IMR-90 (cell line): ENCODE measurements around the gene PREB. TPM values are rescaled to one million over a fixed set of nuclear protein-coding genes. Genes with fewer than 3 reads are reported as not detected.

Experiments used
- ATAC-seq: fragments of 200-7000 bp; cut with Tn5 transposase; 2 replicates; pipeline ENCODE4 v1.9.1; 2020; ENCODE audit warnings: low read depth, mild to moderate bottlenecking, moderate library complexity
- BruUV-seq: library from RNA; stranded (reverse); fragments of 400-500 nt; replicated peaks from 2 replicates; lab custom pipeline; 2021; lab: Mats Ljungman, UMichigan
- CTCF ChIA-PET: fragments of 300-600 bp; formaldehyde crosslinking; extraction: SDS; loops from one replicate; lab custom pipeline; 2021; ENCODE audit warnings: antibody characterized with exemption; lab: Yijun Ruan, JAX
- POLR2A ChIA-PET: fragments of 300-600 bp; sonication (Branson Sonifier 250); formaldehyde crosslinking; loops from one replicate; lab custom pipeline; 2022; ENCODE audit warnings: antibody characterized with exemption; ENCODE audit not compliant: unreplicated experiment; lab: Charles Lee
- DNase-seq: peaks from one replicate; pipeline ENCODE4 v3.0.0; 2013
- H2AFZ ChIP-seq: replicated peaks from 2 replicates; pipeline ENCODE3; 2013; ENCODE audit warnings: low read length, mild to moderate bottlenecking; ENCODE audit not compliant: poor library complexity
- H2AK5ac ChIP-seq: 2 replicates; pipeline ENCODE4 v1.6.1; 2013; ENCODE audit warnings: low read depth, low read length, inconsistent platforms
- H2AK9ac ChIP-seq: replicated peaks from 2 replicates; pipeline ENCODE3; 2013; ENCODE audit warnings: mild to moderate bottlenecking, low read depth, low read length, moderate library complexity; ENCODE audit not compliant: poor library complexity
- H2BK120ac ChIP-seq: 2 replicates; pipeline ENCODE4 v1.6.1; 2013; ENCODE audit warnings: low read depth, low read length, inconsistent platforms
- H2BK15ac ChIP-seq: 3 replicates; pipeline ENCODE4 v1.6.1; 2013; ENCODE audit warnings: low read depth, low read length, inconsistent platforms
- H2BK20ac ChIP-seq: 2 replicates; pipeline ENCODE4 v1.6.1; 2013; ENCODE audit warnings: low read depth, mild to moderate bottlenecking, inconsistent platforms, low read length, moderate library complexity
- H2BK5ac ChIP-seq: 2 replicates; pipeline ENCODE4 v1.6.1; 2013; ENCODE audit warnings: mild to moderate bottlenecking, low read depth, low read length, inconsistent platforms; ENCODE audit not compliant: poor library complexity, severe bottlenecking
- H3K14ac ChIP-seq: replicated peaks from 2 replicates; pipeline ENCODE4 v1.6.1; 2013; ENCODE audit warnings: low read depth, low read length, inconsistent platforms
- H3K18ac ChIP-seq: 2 replicates; pipeline ENCODE4 v1.6.1; 2013; ENCODE audit warnings: low read depth, low read length, control low read depth
- H3K23ac ChIP-seq: 2 replicates; pipeline ENCODE4 v1.6.1; 2013; ENCODE audit warnings: low read depth, low read length, inconsistent platforms
- H3K27ac ChIP-seq: 2 replicates; pipeline ENCODE4 v1.5.1; 2013; ENCODE audit warnings: mild to moderate bottlenecking, control low read depth, low read length; ENCODE audit not compliant: insufficient read depth
- H3K27me3 ChIP-seq: 2 replicates; pipeline ENCODE4 v1.6.1; 2013; ENCODE audit warnings: low read length; ENCODE audit not compliant: control insufficient read depth, insufficient read depth
- H3K36me3 ChIP-seq: 2 replicates; pipeline ENCODE4 v1.6.1; 2013; ENCODE audit warnings: low read length, mixed read lengths; ENCODE audit not compliant: control insufficient read depth, insufficient read depth
- H3K4ac ChIP-seq: 2 replicates; pipeline ENCODE4 v1.6.1; 2013; ENCODE audit warnings: low read depth, low read length, inconsistent platforms
- H3K4me1 ChIP-seq: 2 replicates; pipeline ENCODE4 v1.6.1; 2013; ENCODE audit warnings: low read length, mixed read lengths; ENCODE audit not compliant: control insufficient read depth, insufficient read depth
- H3K4me2 ChIP-seq: 2 replicates; pipeline ENCODE4 v1.6.1; 2013; ENCODE audit warnings: low read depth, mild to moderate bottlenecking, control low read depth, low read length, moderate library complexity
- H3K4me3 ChIP-seq: 2 replicates; pipeline ENCODE4 v1.5.1; 2013; ENCODE audit warnings: low read depth, mild to moderate bottlenecking, control low read depth, low read length, moderate library complexity; ENCODE audit not compliant: insufficient read depth
- H3K56ac ChIP-seq: 2 replicates; pipeline ENCODE4 v1.6.1; 2013; ENCODE audit warnings: low read length, inconsistent platforms; ENCODE audit not compliant: insufficient read depth; ENCODE audit errors: extremely low read depth
- H3K79me1 ChIP-seq, 2 experiments: 2 replicates each; pipeline ENCODE4 v1.6.1; 2013; ENCODE audit warnings: low read length in 2 of 2, inconsistent platforms in 1 of 2, low read depth in 1 of 2
- H3K9ac ChIP-seq: 2 replicates; pipeline ENCODE4 v1.6.1; 2013; ENCODE audit warnings: low read depth, low read length, control low read depth
- H3K9me1 ChIP-seq: 2 replicates; pipeline ENCODE4 v1.6.1; 2013; ENCODE audit warnings: low read length, inconsistent platforms; ENCODE audit not compliant: insufficient read depth
- H3K9me3 ChIP-seq: 2 replicates; pipeline ENCODE4 v1.6.1; 2013; ENCODE audit warnings: low read length; ENCODE audit not compliant: control insufficient read depth, insufficient read depth
- H4K20me1 ChIP-seq: 2 replicates; pipeline ENCODE4 v1.6.1; 2013; ENCODE audit warnings: low read length, inconsistent platforms; ENCODE audit not compliant: insufficient read depth
- H4K5ac ChIP-seq: 2 replicates; pipeline ENCODE4 v1.6.1; 2013; ENCODE audit warnings: mild to moderate bottlenecking, low read depth, low read length, control low read depth
- H4K8ac ChIP-seq, 2 experiments: 2 replicates each; pipeline ENCODE4 v1.6.1; 2013; ENCODE audit warnings: low read depth in 2 of 2, low read length in 2 of 2, control low read depth in 1 of 2, inconsistent platforms in 1 of 2
- H4K91ac ChIP-seq: 2 replicates; pipeline ENCODE4 v1.6.1; 2013; ENCODE audit warnings: low read depth, low read length, inconsistent platforms; ENCODE audit not compliant: insufficient read depth
- MXI1 ChIP-seq: IDR thresholded peaks from 2 replicates; pipeline ENCODE4 v1.6.1; 2012; ENCODE audit warnings: low read depth, mild to moderate bottlenecking, low read length, moderate library complexity, borderline replicate concordance
- RAD21 ChIP-seq: IDR thresholded peaks from 2 replicates; pipeline ENCODE4 v1.6.1; 2012; ENCODE audit warnings: low read length, improper control_type of control experiment
- SMC3 ChIP-seq: fragments of 150-350 bp; IDR thresholded peaks from 2 replicates; pipeline ENCODE4 v1.6.1; 2016; ENCODE audit warnings: low read depth, mild to moderate bottlenecking, antibody characterized with exemption, low read length, moderate library complexity
- WGBS, 2 experiments: methylation state at CpG; one replicate each; pipeline versions ENCODE4 v1.1.5 to v1.1.7; 2013; ENCODE audit warnings: missing lambda C conversion rate in 2 of 2; ENCODE audit not compliant: insufficient read length in 1 of 2; ENCODE audit errors: extremely low coverage in 2 of 2; 5-methylcytosine and 5-hydroxymethylcytosine counted together
- dilution Hi-C: fragments of 300-500 bp; cut with HindIII; formaldehyde crosslinking; loops from one replicate; pipeline ENCODE4 v1.14.3; 2018; ENCODE audit warnings: low sequenced_read_pairs; ENCODE audit not compliant: unreplicated experiment
- in situ Hi-C: fragments of 300-500 bp; cut with MboI; formaldehyde crosslinking; loops from 3 replicates; pipeline ENCODE4 v1.14.3; 2019; ENCODE audit warnings: low sequenced_read_pairs, inconsistent platforms, mixed read lengths
- intact Hi-C: fragments of 100-400 bp; cut with micrococcal nuclease; formaldehyde crosslinking; loops from 2 replicates; pipeline ENCODE4 v1.10.0; 2022
- polyA plus RNA-seq, 3 experiments: library from polyadenylated mRNA; depleted of rRNA; stranded (reverse); fragments of >200 nt; gene quantifications; 2 replicates each; pipeline ENCODE4 v1.2.3, GENCODE V29; 2012; ENCODE audit warnings: low replicate concordance in 1 of 3
- total RNA-seq: library from RNA; depleted of rRNA; stranded (reverse); fragments of >200 nt; gene quantifications from 2 replicates; pipeline ENCODE4 v1.2.3, GENCODE V29; 2012
- TF ChIP-seq, protein P1 (sequence below): conservative IDR thresholded peaks from 2 replicates; pipeline ENCODE4 v1.5.1; 2012; ENCODE audit warnings: mild to moderate bottlenecking, low read depth, low read length, improper control_type of control experiment

Gene PREB
- total and polyA plus RNA-seq, 2 of the 4 experiments (the other 2 are of a cell fraction): 38.9 to 52.2 TPM

DNA sequence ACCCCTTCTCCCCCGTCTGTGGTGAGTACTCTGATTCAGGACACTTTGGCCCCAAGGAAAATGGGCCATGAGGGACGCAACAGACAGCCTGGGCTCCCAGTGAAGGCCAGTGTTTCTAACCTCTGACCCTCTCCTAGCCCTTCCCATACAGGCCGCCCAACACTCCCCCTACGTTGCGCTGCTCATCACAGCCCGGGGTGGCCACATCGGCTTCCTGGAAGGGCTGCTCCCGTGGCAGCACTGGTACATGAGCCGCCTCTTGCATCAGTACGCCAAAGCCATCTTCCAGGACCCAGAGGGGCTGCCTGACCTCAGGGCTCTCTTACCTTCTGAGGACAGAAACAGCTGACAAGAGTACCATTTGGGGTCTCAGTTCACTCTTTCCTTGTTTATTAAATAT lies 4.0 kb downstream of the PREB start:
- intact Hi-C loops: no loop called here
- POLR2A ChIA-PET: no interaction called here

More for the DNA sequence above, 4.0 kb downstream of the PREB start:
- H2BK15ac ChIP-seq: no peak overlapping the region
- H3K79me1 ChIP-seq: peaks cover 14 to 27% of the 10 kb centered on the region in 2 experiments
- no peak overlapping the region for H2AK9ac ChIP-seq
- no TSS peak for BruUV-seq
- H3K4ac ChIP-seq: no peak overlapping the region
- no peak overlapping the region for H4K91ac ChIP-seq
- WGBS, 2 experiments: 97% methylated on average over 8 of the region's 10 CpGs; no CpG with 5 or more reads in 1 of the 2 experiments
- H4K5ac ChIP-seq: no peak overlapping the region
- H3K4me3 ChIP-seq: no peak overlapping the region
- H3K4me2 ChIP-seq: no peak overlapping the region
- H2AK5ac ChIP-seq: no peak overlapping the region
- peaks cover 9% of the 10 kb centered on the region for H3K4me1 ChIP-seq
- no peak overlapping the region for H2BK120ac ChIP-seq
- H3K56ac ChIP-seq: no peak overlapping the region
- no peak overlapping the region for H3K18ac ChIP-seq
- peaks cover 15% of the 10 kb centered on the region for H4K20me1 ChIP-seq
- no peak overlapping the region for H3K9ac ChIP-seq
- ATAC-seq: no peak
- no peak overlapping the region for H3K27ac ChIP-seq
- no peaks in the 10 kb centered on the region for H3K27me3 ChIP-seq
- H3K23ac ChIP-seq: no peak overlapping the region
- CTCF ChIA-PET: no interaction called here
- H3K9me1 ChIP-seq: peaks cover 13% of the 10 kb centered on the region
- in situ Hi-C loops: no loop called here
- dilution Hi-C loops: no loop called here
- no peaks in the 10 kb centered on the region for H3K9me3 ChIP-seq
- H3K36me3 ChIP-seq: peaks cover 34% of the 10 kb centered on the region
- H4K8ac ChIP-seq: no peak overlapping the region
- no peak overlapping the region for H3K14ac ChIP-seq
- no peak overlapping the region for H2AFZ ChIP-seq
- DNase-seq: no peak
- no peak overlapping the region for H2BK5ac ChIP-seq
- TF ChIP-seq MXI1: no peak
- TF ChIP-seq RAD21: no peak
- no peak for TF ChIP-seq SMC3
- TF ChIP-seq, protein P1, sequence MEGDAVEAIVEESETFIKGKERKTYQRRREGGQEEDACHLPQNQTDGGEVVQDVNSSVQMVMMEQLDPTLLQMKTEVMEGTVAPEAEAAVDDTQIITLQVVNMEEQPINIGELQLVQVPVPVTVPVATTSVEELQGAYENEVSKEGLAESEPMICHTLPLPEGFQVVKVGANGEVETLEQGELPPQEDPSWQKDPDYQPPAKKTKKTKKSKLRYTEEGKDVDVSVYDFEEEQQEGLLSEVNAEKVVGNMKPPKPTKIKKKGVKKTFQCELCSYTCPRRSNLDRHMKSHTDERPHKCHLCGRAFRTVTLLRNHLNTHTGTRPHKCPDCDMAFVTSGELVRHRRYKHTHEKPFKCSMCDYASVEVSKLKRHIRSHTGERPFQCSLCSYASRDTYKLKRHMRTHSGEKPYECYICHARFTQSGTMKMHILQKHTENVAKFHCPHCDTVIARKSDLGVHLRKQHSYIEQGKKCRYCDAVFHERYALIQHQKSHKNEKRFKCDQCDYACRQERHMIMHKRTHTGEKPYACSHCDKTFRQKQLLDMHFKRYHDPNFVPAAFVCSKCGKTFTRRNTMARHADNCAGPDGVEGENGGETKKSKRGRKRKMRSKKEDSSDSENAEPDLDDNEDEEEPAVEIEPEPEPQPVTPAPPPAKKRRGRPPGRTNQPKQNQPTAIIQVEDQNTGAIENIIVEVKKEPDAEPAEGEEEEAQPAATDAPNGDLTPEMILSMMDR: no peak
- no peak overlapping the region for H2BK20ac ChIP-seq
